Retinal pigment epithelial cell (primary cell): ENCODE data around the gene TCTN2.
A peak's percentile ranks its signal among the peaks of the same experiment; 100 is the strongest.

Experiments used
- DNase-seq: peaks from one replicate; pipeline ENCODE4 v3.0.0-alpha.2; 2010; ENCODE audit warnings: low read depth
- H3K4me3 ChIP-seq: 2 replicates; pipeline ENCODE4 v1.5.1; 2011; ENCODE audit warnings: mild to moderate bottlenecking, low read length, control low read depth, moderate library complexity
- CTCF ChIP-seq: conservative IDR thresholded peaks from 2 replicates; pipeline ENCODE4 v1.5.1; 2011; ENCODE audit warnings: low read depth, low read length, control low read depth, inconsistent platforms

TCTN2 gene

GRCh38 chr12:123670882-123671728, at the start of gene TCTN2:
Gene TCTN2, plus strand, starts transcription at chr12:123671113. Its CDS starts 128 bp downstream, at chr12:123671241.
- H3K4me3 ChIP-seq = peak within 1 kb of the TSS; percentile 91
- no peak for TF ChIP-seq CTCF
- DNase-seq = peak; percentile 60

DNA sequence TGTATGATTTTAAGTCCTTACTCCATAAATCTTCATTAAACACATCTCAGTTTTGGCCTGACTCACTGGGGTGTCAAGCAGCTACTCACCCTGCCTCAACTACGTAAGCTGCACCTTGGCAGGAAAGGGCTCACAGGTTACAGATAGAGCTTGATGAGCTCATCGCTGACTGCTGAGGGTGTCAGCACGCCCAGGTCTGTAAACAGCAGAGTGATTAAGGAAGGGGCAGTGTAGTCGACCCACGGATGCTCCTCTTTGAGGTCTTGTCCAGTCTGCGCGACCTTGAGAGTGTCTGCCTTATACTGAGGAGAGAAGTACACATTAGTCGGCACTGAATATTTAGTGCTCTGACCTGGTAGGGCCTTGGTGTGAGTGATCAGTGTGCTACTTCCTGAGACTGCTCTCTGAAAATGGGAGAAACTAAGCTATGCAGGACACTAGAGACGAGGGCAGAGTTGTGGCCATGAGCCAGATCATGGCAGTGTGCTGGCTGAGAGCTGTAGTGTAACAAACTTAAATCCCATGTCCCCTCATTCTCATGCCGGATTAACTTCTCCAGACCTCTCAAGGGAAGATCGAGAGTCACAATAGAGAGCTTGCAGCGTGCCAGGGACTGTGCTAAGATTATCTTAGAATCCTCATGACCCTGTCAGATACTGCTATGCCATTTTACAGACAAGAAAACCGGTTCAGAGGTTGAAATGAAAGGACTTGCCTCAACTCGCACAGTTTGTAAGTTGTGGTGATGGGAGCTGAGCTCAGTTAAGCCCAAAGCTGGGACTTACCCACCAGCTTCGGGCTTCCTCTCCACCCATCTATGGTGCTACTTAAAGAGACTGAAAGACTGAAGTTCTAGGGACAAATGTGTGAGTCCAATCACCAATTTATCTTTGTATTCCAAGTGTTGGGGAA, 49.0 kb upstream of the TCTN2 start:
- DNase-seq = no peak
- no peak for TF ChIP-seq CTCF
- H3K4me3 ChIP-seq = no peak overlapping the region

- peak within 1 kb of the TSS; percentile 83 for H3K4me3 ChIP-seq
- TF ChIP-seq CTCF = no peak
- peak; percentile 91 for DNase-seq
Measured at GRCh38 chr12:123633379-123634141, 37.4 kb upstream of the TCTN2 start, which contains the start of the genes EIF2B1 and GTF2H3. Gene EIF2B1, minus strand, starts transcription at chr12:123633686. Its CDS starts 129 bp downstream, at chr12:123633557. Gene GTF2H3, plus strand, starts transcription at chr12:123633829. Its CDS starts 31 bp downstream, at chr12:123633860.

DNA sequence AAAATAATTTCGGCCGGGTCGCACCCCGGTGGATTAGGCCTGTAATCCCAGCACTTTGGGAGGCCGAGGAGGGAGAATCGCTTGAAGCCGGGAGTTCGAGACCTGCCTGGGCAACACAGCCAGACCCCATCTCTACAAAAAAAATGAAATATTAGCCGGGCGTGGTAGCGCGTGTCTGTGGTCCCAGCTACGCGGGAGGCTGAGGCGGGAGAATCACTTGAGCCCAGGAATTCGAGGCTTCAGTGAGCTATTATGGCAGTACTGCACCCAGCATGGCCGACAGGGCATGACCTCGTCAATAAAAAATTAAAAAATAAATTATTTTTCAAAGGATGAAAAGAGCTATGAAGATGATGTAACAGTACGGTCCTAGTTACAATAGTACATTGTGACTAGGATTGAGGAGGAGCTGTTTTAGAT, 36.8 kb upstream of the TCTN2 start:
- H3K4me3 ChIP-seq = peak overlapping the region; percentile 83
- no peak for DNase-seq

DNA sequence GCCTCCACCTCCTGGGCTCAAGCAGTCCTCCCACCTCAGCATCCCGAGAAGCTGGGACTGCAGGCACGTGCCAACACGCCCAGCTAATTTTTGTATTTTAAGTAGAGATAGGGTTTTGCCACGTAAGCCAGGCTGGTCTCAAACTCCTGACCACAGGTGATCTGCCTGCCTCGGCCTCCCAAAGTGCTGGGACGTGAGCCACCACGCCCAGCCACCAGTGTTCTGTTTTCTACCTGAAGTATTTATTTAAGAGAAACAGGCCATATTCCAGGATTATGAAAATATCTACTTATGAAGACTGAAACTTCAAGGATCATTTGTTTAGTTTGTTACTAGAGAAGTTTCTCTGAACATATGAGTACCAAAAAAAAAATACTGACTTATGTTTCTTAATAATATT, 27.0 kb upstream of the TCTN2 start:
- H3K4me3 ChIP-seq = no peak overlapping the region
- DNase-seq = no peak
- TF ChIP-seq CTCF = no peak

More for the DNA sequence above, 36.8 kb upstream of the TCTN2 start:
- no peak for TF ChIP-seq CTCF

DNA sequence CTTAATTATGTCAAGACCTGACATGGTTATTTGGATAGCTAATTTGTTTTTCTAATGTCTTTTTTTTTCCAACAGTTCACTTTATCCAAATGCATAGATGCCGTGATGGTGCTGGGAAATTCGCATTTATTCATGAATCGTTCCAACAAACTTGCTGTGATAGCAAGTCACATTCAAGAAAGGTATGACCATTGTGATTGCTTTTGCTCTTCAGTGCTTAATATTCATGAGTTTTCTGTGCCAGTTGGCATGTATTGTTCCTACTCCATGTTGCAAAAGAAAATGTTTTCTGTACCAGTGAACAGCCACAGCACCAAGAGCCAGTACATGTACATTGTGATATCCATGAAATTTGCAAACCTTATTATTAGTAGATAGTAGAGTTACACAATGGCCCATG, 25.5 kb upstream of the TCTN2 start:
- TF ChIP-seq CTCF = no peak
- no peak overlapping the region for H3K4me3 ChIP-seq
- DNase-seq = no peak
